ENCODE data around the gene ZNF507.

GRCh38 chr19:32358321-32358720 is 12.9 kb downstream of the ZNF507 start:
- TF ChIP-seq RCOR1 (IDR thresholded peaks at IDR 0.05; ENCODE audit: borderline replicate concordance in 1 of 2, low read depth in 2 of 2, low read length in 2 of 2) (no peak), ZZZ3 (IDR thresholded peaks at IDR 0.05) (no peak), ZNF609 (CRISPR knock-in tag; IDR thresholded peaks at IDR 0.05; ENCODE audit: borderline replicate concordance) (no peak), GTF2B (IDR thresholded peaks at IDR 0.05; ENCODE audit: extremely low read depth, insufficient read length) (no peak), SRSF7 (optimal IDR thresholded peaks at IDR 0.05; ENCODE audit: low read depth, low read length) (no peak), EWSR1 (IDR thresholded peaks at IDR 0.05; ENCODE audit: borderline replicate concordance, low read depth, partially characterized antibody) (no peak), POLR2AphosphoS5 (IDR thresholded peaks at IDR 0.05; ENCODE audit: control insufficient read depth, insufficient read depth, low read depth, low read length) (no peak), CHD4 (IDR thresholded peaks at IDR 0.05; ENCODE audit: insufficient read depth, insufficient replicate concordance, low read depth, low read length, poor library complexity, severe bottlenecking) (no peak), CEBPB (tag; IDR thresholded peaks at IDR 0.05) (no peak), JUND (IDR thresholded peaks at IDR 0.05; ENCODE audit: borderline replicate concordance, low read depth, low read length) (no peak), JUND (tag; IDR thresholded peaks at IDR 0.05; ENCODE audit: borderline replicate concordance, low read depth, low read length) (no peak), ZNF518B (CRISPR knock-in tag; IDR thresholded peaks at IDR 0.05) (no peak), ZNF239 (CRISPR knock-in tag; IDR thresholded peaks at IDR 0.05) (no peak), CSDE1 (IDR thresholded peaks at IDR 0.05) (no peak), YBX1 (IDR thresholded peaks at IDR 0.05) (no peak)
